GM10248 (cell line): ENCODE data around the gene RPL26.
A peak's percentile ranks its signal among the peaks of the same experiment; 100 is the strongest.

Experiments
- CTCF ChIA-PET: fragments of 300-600 bp; sonication (Branson Sonifier 250); formaldehyde crosslinking; extraction: SDS; loops from one replicate; lab custom pipeline; 2021; ENCODE audit warnings: antibody characterized with exemption; lab: Yijun Ruan, JAX
- POLR2A ChIA-PET: fragments of 350-650 bp; sonication (Branson Sonifier 250); formaldehyde crosslinking; extraction: SDS; loops from one replicate; lab custom pipeline; 2020; ENCODE audit warnings: antibody characterized with exemption; lab: Yijun Ruan, JAX
- DNase-seq: peaks from one replicate; pipeline ENCODE4 v3.0.0; 2012; ENCODE audit errors: extremely low spot score
- TF ChIP-seq, protein P1 (sequence below): IDR thresholded peaks from 2 replicates; pipeline ENCODE4 v1.5.1; 2012; ENCODE audit warnings: mild to moderate bottlenecking, low read depth; ENCODE audit errors: extremely low read depth, missing control alignments, control extremely low read depth

Gene RPL26

DNA sequence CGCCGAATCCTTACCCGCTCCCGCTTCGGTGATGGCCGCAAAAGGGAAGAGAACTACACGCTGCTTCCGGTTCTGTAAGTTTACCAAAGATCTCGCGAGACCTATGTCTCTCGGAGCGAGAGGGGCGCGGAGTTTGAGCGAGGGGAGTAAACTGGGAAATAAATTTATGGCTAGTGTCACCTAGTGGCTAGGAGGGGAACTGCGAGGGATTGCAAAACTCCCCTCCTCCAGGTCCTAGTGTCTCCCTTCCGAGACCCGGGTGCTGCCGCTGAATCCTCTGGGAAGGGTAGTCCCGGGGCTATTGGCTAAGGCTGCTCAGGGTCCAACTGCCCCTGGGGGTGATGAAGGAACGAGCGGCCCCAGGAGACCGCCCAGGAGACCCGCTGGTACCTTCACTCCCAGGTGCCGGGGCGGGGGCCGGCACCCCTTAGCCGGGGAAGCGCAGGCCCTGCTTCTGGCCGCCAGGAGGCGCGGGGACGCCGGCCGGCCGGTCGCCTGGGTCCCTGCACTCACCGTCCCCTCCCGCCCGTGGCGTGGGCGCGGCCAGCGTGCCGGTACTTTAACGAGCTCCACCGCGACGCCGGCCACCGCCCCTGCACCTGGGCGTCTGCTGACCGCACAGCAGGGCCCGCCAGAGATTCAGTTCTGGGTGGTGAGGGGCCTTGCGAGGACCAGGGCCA lies at the start of gene RPL26:
Gene RPL26, minus strand, starts transcription at position 51 of the 680 bp plus-strand sequence. CDS start 883 bp downstream, outside the sequence.
- peak; percentile 95 for DNase-seq
- ChIA-PET POLR2A (interaction anchor here (0.8 to 1.2 kb wide), 3 partner anchors 52 to 247 kb away, joined by 3 to 5 read pairs (median 4); partner anchors contain the start of genes MYH10 and NDEL1), CTCF (interaction anchor here (0.6 to 1.6 kb wide), 45 partner anchors 8 to 615 kb away, joined by 3 to 21 read pairs (median 4); partner anchors contain the start of genes CTC1, NDEL1 and SLC25A35)
- TF ChIP-seq, protein P1, sequence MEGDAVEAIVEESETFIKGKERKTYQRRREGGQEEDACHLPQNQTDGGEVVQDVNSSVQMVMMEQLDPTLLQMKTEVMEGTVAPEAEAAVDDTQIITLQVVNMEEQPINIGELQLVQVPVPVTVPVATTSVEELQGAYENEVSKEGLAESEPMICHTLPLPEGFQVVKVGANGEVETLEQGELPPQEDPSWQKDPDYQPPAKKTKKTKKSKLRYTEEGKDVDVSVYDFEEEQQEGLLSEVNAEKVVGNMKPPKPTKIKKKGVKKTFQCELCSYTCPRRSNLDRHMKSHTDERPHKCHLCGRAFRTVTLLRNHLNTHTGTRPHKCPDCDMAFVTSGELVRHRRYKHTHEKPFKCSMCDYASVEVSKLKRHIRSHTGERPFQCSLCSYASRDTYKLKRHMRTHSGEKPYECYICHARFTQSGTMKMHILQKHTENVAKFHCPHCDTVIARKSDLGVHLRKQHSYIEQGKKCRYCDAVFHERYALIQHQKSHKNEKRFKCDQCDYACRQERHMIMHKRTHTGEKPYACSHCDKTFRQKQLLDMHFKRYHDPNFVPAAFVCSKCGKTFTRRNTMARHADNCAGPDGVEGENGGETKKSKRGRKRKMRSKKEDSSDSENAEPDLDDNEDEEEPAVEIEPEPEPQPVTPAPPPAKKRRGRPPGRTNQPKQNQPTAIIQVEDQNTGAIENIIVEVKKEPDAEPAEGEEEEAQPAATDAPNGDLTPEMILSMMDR, result peak; percentile 89

DNA sequence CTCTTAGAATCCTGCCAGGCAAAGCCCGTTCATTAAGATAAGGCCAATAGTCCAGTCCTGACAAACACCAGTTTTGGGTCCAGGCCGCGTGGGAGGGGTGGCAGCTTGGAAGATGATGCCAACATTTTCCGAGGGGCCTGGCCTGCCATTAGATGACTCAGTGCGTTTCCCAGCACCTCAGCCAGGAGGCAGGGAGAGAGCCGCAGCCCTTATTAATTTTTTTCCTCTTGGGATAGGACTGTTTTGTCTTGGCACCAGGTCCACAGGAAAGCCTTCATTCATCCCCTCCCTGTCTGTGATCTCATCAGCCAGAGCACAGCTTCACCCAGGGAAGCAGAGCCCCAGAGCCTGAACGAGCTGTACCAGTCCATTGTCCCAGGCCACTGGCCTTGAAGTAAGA lies 48.0 kb upstream of the RPL26 start:
- no peak for DNase-seq
- POLR2A ChIA-PET, result no interaction called here
- TF ChIP-seq, protein P1, result no peak
- CTCF ChIA-PET, result interaction anchor here (1.3 to 2.6 kb wide), 2 partner anchors 22 to 47 kb away, joined by 4 to 11 read pairs; no protein-coding TSS in a partner anchor

DNA sequence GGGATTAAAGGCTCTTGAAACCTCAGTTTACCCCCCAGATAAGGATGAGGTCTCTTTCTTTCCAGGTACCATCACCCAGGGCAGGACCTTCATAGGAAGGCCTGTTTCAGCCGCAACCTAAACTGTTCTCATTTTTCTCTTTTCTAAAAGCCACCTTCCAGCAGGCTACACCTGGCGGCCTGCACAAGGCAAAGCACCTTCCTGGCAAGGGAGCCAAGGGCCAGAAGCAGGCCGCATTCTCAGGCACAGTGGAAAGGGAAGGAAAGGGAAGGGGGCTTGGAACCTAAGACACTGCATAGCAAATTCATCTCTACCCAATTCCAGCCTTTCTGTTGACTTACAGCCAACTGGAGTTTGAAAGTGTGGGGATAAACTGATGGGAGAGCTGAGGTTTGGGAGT lies 43.8 kb upstream of the RPL26 start:
- CTCF ChIA-PET, result interaction anchor here (1.1 kb wide), 1 partner anchor 43 kb away, joined by 4 read pairs; no protein-coding TSS in a partner anchor
- TF ChIP-seq, protein P1, result no peak
- POLR2A ChIA-PET, result no interaction called here
- no peak for DNase-seq

DNA sequence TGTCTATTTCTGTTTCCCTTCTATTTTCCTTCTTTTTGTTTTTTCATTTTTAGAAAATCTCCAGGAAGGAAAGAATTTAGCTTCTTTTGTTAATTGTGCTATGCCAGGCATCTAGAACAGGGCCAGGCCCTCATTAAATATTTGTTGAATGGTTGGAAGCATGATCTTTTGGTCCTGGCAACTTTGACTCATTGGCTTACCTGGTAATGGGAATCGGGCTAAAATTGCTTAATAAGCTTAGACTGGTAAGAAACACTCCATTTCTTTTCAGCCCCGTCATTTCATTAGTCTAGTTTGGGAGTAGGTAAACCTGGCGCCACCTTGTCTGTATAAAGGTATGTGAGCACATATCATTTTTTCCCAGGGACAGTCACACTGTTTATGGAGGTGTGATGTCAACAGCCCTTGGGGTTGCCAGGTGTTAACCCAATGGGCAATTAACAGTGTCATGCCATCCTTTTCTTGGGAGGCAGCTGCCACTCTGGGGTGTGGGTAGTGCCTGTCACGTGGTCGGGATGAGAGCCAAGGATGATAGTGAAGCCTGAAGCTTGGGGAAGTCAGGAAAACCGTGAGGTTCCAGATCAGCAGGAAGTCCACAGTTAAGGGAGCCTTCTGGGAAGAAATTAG lies 43.2 kb upstream of the RPL26 start:
- CTCF ChIA-PET, result interaction anchor here (1.0 kb wide), 1 partner anchor 9 kb away, joined by 3 read pairs; no protein-coding TSS in a partner anchor
- no peak for DNase-seq
- POLR2A ChIA-PET, result no interaction called here
- TF ChIP-seq, protein P1, result no peak

DNA sequence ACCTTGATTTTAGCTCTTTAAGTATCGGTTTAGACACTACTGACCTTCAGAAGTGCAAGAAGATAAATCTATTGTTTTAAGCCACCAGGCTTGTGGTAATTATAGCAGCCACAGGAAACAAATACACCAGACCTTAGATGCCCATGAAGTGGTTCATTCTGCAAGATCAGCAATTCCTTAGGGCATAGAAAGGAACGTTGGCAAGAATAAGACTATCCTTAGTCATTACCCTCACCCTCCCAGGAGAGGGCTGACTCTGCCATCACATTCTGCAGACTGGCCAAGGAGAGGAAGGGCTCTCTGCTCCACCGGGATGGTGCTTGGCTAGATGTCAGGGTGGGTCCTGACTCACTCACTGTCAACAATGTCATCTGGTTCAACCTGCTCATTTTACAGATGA lies 38.6 kb upstream of the RPL26 start:
- ChIA-PET CTCF (interaction anchor here (1.1 to 2.5 kb wide), 3 partner anchors 11 to 24 kb away, joined by 3 to 26 read pairs (median 3); partner anchors contain the start of gene NDEL1), POLR2A (no interaction called here)
- no peak for DNase-seq
- TF ChIP-seq, protein P1, result no peak
